Omental fat pad (tissue), 4 donors: ENCODE data around the gene TTC22. TPM values are rescaled to one million over a fixed set of nuclear protein-coding genes. Genes with fewer than 3 reads are reported as not detected.

Experiments
- ATAC-seq: fragments of 150-250 bp; one replicate; pipeline ENCODE4 v1.9.1; 2016; ENCODE audit warnings: mild to moderate bottlenecking, moderate library complexity; ENCODE audit not compliant: low FRiP score
- DNase-seq: peaks from one replicate; pipeline ENCODE4 v3.0.0-alpha.2; 2019; ENCODE audit warnings: low spot score
- CTCF ChIP-seq, 3 donors: fragments of 450-650 bp; IDR thresholded peaks; one replicate each; pipeline ENCODE4 v1.5.1; 2016 to 2017; ENCODE audit warnings: antibody characterized with exemption in 3 of 3, mild to moderate bottlenecking in 3 of 3, moderate library complexity in 2 of 3
- total RNA-seq, 4 donors: library from RNA; depleted of rRNA; stranded (reverse); fragments of >200 nt; gene quantifications; one replicate each; pipeline ENCODE4 v1.1.0, GENCODE V29; 2016

Gene TTC22
- total RNA-seq, 4 donors from 2014 or later = 0.88 to 1.7 (median 1.1) TPM; not detected in 1

GRCh38 chr1:54833121-54833520 lies 32.0 kb upstream of the TTC22 start:
- no peak for TF ChIP-seq CTCF (IDR thresholded peaks at IDR 0.05)
- no peak for DNase-seq
- no peak for ATAC-seq

- DNase-seq (no peak), ATAC-seq (no peak)
- TF ChIP-seq CTCF (IDR thresholded peaks at IDR 0.05) = no peak
These were observed 25.2 kb upstream of the TTC22 start for GRCh38 chr1:54826226-54826816.

- no peak for TF ChIP-seq CTCF (IDR thresholded peaks at IDR 0.05)
- ATAC-seq (no peak), DNase-seq (no peak)
These were observed 24.6 kb upstream of the TTC22 start for GRCh38 chr1:54825696-54826095.

GRCh38 chr1:54823670-54824069 lies 22.5 kb upstream of the TTC22 start:
- ATAC-seq (no peak), DNase-seq (no peak)
- TF ChIP-seq CTCF (IDR thresholded peaks at IDR 0.05) = no peak

- TF ChIP-seq CTCF (IDR thresholded peaks at IDR 0.05) = no peak
- no peak for ATAC-seq
- no peak for DNase-seq
These were observed 18.6 kb upstream of the TTC22 start for GRCh38 chr1:54819733-54820132.

GRCh38 chr1:54819195-54819536 lies 18.0 kb upstream of the TTC22 start:
- TF ChIP-seq CTCF (IDR thresholded peaks at IDR 0.05) = no peak
- ATAC-seq (no peak), DNase-seq (no peak)

- ATAC-seq (no peak), DNase-seq (no peak)
- no peak for TF ChIP-seq CTCF (IDR thresholded peaks at IDR 0.05)
These were observed 17.5 kb upstream of the TTC22 start for GRCh38 chr1:54818461-54819194.
